GM10248 (cell line): Measurements from ENCODE around the gene PREX1.

ENCODE experiments used
- CTCF ChIA-PET: fragments of 300-600 bp; sonication (Branson Sonifier 250); formaldehyde crosslinking; extraction: SDS; loops from one replicate; lab custom pipeline; 2021; ENCODE audit warnings: antibody characterized with exemption; lab: Yijun Ruan, JAX
- POLR2A ChIA-PET: fragments of 350-650 bp; sonication (Branson Sonifier 250); formaldehyde crosslinking; extraction: SDS; loops from one replicate; lab custom pipeline; 2020; ENCODE audit warnings: antibody characterized with exemption; lab: Yijun Ruan, JAX
- DNase-seq: peaks from one replicate; pipeline ENCODE4 v3.0.0; 2012; ENCODE audit errors: extremely low spot score
- CTCF ChIP-seq: IDR thresholded peaks from 2 replicates; pipeline ENCODE4 v1.5.1; 2012; ENCODE audit warnings: mild to moderate bottlenecking, low read depth; ENCODE audit errors: extremely low read depth, missing control alignments, control extremely low read depth

Gene PREX1

GRCh38 chr20:48765359-48765758 is 62.4 kb downstream of the PREX1 start:
- ChIA-PET POLR2A (no interaction called here), CTCF (interaction anchor here (1.0 to 2.5 kb wide), 4 partner anchors 8 to 139 kb away, joined by 3 to 10 read pairs (median 4); no protein-coding TSS in a partner anchor)
- no peak for DNase-seq
- TF ChIP-seq CTCF, result no peak

DNA sequence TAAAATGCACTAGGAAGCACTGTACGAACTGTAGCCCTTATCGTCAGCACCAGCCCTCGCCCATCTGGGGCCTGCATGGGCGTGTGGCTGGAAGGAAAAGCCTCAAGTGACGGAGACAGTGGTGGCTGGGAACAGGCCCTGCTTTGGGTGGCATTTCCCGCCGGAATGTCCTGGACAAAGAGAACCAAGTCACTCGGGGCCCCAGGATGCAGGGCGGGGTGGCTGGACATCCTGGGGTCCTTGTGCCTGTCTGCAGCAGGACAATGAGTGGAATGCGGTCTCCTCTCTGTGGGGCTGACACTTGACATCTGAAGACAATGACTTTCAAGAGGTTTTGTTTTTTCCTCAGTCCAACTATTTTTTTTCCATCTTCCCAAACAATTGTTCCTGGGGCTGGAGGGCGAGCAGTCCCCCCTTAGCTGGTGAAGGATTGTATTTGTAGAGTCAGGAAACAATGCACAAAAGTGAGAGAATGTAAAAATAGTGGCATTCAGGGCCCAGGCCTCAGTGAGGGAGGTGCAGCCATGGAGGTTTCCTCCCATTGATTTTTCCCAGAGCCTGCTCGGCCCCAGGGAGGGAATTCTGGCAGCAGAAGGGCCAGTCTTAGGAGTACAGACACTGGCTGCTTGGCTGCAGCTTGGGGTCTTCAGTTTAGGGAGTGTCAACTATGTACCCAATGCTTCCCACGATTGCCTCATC is 64.4 kb downstream of the PREX1 start:
- no peak for TF ChIP-seq CTCF
- DNase-seq, result no peak
- ChIA-PET POLR2A (no interaction called here), CTCF (interaction anchor here (2.5 kb wide), 1 partner anchor 10 kb away, joined by 10 read pairs; no protein-coding TSS in a partner anchor)

DNA sequence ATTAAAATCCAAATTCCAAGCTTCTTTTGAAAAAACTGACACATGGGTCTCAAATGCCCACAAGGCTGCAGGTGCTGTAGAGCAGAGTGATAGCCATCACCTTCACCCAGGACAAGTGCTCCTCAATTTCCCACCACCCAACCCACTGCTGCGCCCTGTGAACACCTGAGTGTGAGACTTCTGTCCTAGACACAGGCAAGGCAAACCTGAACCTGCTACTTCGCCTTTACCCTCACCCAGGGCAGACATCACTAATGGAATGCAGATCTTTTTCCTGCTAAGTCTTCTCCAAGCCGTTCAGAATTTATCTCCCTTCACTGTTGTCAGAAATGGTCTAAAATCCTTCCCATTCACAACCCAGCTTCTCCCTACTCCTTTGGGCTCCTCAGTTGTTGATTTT is 65.9 kb downstream of the PREX1 start:
- CTCF ChIA-PET, result interaction anchor here (1.6 kb wide), 2 partner anchors 10 to 23 kb away, joined by 4 to 6 read pairs; no protein-coding TSS in a partner anchor
- TF ChIP-seq CTCF, result no peak
- POLR2A ChIA-PET, result no interaction called here
- no peak for DNase-seq

GRCh38 chr20:48761023-48761785 is 66.6 kb downstream of the PREX1 start:
- CTCF ChIA-PET, result interaction anchor here (1.6 kb wide), 2 partner anchors 9 to 22 kb away, joined by 4 to 6 read pairs; no protein-coding TSS in a partner anchor
- no peak for DNase-seq
- POLR2A ChIA-PET, result interaction anchor here (0.5 kb wide), 1 partner anchor 1349 kb away, joined by 5 read pairs; no protein-coding TSS in a partner anchor
- no peak for TF ChIP-seq CTCF

DNA sequence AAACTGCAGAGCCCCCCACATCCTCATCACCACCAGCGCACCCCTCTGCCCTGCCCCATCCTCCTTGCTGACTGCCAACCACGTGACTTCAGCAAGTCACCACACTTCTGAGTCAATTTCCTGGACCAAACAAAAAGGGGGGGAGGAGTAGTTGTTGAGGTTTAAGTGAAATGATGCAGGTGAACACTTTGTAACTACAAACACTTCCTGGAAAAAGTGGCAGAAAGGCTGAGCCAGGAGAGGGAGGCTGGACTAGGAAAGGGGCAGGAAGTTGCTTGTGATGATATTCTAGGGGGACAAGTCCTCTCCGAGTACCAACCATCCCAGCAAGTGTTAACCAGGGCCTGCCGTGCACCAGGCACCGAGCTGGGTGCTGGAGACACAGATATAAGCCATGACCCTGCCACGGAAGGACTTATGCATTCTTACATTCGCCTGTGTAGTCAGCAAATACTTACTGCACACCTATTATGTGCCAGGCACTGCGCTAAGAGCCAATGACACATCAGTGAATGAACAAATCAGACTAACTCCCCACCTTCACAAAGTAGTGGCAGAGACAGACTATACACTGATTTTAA is 67.3 kb downstream of the PREX1 start:
- peak; percentile 64 for DNase-seq

More for the DNA sequence above, 67.3 kb downstream of the PREX1 start:
- ChIA-PET POLR2A (interaction anchor here (0.5 to 0.8 kb wide), 2 partner anchors 9 to 1349 kb away, joined by 3 to 5 read pairs; no protein-coding TSS in a partner anchor), CTCF (interaction anchor here (0.7 to 1.5 kb wide), 4 partner anchors 9 to 13 kb away, joined by 3 to 5 read pairs (median 4); no protein-coding TSS in a partner anchor)
- TF ChIP-seq CTCF, result no peak
